HFF-Myc (cell line): ENCODE measurements around the gene RBM19.

Source experiments
- DNase-seq: peaks from one replicate; pipeline ENCODE4 v3.0.0-alpha.2; 2011; ENCODE audit warnings: low read depth; ENCODE audit errors: extremely low read depth
- H3K4me3 ChIP-seq: replicated peaks from 2 replicates; pipeline ENCODE4 v1.5.1; 2011; ENCODE audit warnings: low read depth, mild to moderate bottlenecking, control low read depth, low read length
- CTCF ChIP-seq: IDR thresholded peaks from 2 replicates; pipeline ENCODE4 v1.5.1; 2012; ENCODE audit warnings: mild to moderate bottlenecking, low read depth, low read length, control low read depth; ENCODE audit errors: missing control alignments

RBM19 gene

DNA sequence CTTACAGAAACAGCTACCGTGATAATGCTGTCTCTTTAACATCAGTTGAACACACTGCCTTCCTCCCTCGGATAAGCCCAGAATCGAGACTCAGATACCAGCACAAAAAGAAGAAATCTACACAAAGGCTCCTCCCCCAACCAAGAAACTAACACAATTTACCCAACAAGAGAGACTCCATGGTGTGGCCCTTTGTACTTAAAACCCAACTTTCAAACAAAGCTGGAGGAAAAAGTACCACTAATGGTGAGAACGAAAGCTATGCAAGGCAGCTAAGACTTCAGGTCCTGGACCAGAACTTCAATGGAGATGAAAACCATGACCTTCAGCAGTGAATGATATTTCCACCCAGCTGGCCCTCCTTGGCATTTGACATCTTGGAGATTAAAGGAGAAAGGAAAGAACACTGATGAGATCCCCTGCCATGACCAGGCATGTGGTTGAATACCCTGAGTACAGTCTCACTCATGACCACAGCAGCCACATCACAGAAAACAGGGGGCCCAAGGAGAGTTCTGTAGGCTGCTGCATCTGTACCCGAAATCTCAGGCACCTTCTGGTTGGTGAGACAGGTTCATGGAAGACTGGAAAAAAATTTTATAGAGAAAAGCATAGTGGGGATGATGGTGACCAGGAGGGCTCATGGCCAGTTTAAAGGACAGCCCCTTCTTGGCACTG lies 36.7 kb downstream of the RBM19 start:
- no peak for DNase-seq
- no peak for TF ChIP-seq CTCF
- no peak overlapping the region for H3K4me3 ChIP-seq

- TF ChIP-seq CTCF: no peak
- no peak overlapping the region for H3K4me3 ChIP-seq
- no peak for DNase-seq
These were observed 39.3 kb downstream of the RBM19 start for GRCh38 chr12:113926788-113927187.

DNA sequence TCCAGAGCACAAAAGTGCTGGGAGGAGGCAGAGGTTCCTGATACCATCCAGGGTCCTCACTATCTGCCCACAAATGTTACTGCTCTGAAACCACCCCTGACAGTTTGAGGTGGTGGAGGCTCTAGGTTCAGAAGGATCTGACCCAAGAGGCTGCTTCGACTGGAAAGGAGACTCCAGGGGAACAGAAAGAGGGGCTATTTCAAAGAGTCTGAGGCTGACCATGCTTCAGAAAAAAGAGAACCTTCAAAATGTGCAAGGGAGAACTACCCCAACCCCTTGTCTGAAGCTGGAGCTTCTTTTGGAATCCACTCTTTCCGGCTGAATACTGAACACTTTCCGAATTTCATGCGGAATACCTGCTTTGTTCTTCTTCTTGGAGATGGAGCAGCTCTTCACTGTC lies 41.8 kb downstream of the RBM19 start:
- TF ChIP-seq CTCF: no peak
- no peak for DNase-seq
- no peak overlapping the region for H3K4me3 ChIP-seq

DNA sequence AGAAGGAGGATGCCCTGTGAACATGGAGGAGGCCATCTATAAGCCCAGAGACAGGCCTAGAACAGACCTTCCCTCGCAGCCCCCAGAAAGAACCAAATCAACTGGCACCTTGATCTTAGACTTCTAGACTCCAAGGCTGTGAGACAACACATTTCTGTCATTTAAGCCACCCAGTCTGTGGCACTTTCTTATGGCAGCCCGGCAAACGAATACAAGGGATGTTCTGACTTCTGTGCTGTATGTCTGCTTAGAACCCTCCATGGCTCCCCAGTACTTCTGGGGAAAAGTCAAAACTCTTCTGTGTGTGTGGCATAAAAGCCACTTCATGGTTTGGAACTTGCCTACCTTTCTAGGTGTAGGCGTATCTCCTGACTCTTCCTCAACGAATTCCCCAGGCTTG lies 42.9 kb downstream of the RBM19 start:
- H3K4me3 ChIP-seq: no peak overlapping the region
- no peak for TF ChIP-seq CTCF
- no peak for DNase-seq

DNA sequence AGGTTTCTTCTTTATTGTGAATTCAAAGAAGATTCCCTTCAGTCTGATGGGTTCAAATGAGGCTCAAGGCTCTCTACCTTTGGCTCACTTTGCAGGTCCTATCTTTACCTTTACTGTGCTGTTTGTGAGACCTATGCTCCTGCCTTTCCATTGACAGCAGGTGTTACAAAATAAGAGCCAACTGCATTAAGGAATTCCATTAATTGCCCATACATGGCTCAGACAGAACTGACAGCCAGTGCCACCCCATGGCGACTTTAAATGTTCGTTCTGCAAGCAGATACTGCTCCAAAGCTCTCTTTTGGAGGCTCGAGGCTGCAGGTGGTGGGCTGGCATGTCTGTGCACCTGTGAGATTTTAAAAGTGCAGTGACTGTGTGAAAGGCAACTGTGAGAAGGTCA lies 44.7 kb downstream of the RBM19 start:
- DNase-seq: no peak
- no peak for TF ChIP-seq CTCF
- no peak overlapping the region for H3K4me3 ChIP-seq

- H3K4me3 ChIP-seq: no peak overlapping the region
- TF ChIP-seq CTCF: no peak
- no peak for DNase-seq
These were observed 46.3 kb downstream of the RBM19 start for GRCh38 chr12:113919791-113920190.

DNA sequence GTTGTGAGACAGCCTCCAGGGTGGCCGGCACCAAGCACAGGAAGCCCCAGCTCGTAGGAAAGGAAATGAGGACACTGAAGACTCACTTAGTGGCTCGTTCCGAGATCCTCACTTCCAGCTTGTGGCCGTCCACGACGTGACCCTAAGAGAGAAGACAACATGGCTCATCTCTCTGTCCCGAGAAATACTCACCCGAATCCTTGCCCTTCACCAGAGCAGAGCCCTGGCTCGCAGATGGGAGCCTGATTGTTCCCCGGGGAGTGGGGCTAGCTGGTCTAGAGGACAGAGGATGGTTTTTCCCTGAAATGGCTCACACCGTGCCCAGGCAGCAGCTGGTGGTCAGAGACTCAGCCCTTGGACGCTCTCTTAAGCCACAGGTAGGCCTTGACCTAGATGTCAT lies 47.8 kb downstream of the RBM19 start:
- H3K4me3 ChIP-seq: no peak overlapping the region
- no peak for DNase-seq
- TF ChIP-seq CTCF: no peak
